GM12873 (cell line): ENCODE results near the gene RBFOX1.

Experiments
- TF ChIP-seq, protein P1 (sequence below): IDR thresholded peaks from 2 replicates; pipeline ENCODE4 v1.5.1; 2012; ENCODE audit warnings: low read depth, mild to moderate bottlenecking, moderate library complexity, low read length, control low read depth; ENCODE audit not compliant: insufficient read depth; ENCODE audit errors: missing control alignments

The RBFOX1 gene

GRCh38 chr16:7748522-7748921, 415.9 kb downstream of the RBFOX1 start:
- TF ChIP-seq, protein P1, sequence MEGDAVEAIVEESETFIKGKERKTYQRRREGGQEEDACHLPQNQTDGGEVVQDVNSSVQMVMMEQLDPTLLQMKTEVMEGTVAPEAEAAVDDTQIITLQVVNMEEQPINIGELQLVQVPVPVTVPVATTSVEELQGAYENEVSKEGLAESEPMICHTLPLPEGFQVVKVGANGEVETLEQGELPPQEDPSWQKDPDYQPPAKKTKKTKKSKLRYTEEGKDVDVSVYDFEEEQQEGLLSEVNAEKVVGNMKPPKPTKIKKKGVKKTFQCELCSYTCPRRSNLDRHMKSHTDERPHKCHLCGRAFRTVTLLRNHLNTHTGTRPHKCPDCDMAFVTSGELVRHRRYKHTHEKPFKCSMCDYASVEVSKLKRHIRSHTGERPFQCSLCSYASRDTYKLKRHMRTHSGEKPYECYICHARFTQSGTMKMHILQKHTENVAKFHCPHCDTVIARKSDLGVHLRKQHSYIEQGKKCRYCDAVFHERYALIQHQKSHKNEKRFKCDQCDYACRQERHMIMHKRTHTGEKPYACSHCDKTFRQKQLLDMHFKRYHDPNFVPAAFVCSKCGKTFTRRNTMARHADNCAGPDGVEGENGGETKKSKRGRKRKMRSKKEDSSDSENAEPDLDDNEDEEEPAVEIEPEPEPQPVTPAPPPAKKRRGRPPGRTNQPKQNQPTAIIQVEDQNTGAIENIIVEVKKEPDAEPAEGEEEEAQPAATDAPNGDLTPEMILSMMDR, result no peak

DNA sequence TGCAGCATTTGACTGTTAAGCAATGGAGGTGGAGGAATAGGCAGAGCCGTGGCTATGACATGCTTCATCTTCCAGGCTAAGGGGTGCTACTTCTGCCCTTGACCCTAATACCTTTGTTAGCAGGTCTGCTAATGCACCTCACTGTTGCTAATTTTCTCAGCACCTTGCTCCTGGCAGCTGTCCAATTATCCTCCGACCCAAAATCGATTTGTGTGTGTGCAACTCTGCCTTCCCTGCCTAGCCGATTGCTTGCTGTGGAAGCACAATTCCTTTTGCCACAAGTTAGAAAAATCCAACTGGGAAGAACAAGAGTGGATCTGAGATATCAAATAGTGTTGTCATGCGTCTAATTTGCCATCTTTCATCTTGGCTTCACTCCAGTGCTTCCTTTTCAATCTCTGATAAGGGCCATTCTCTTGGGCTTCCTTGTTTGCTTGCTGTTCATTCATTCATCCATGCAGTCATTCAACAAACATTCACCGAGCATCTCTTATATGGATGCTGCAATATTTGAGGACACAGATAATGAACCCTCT, 422.8 kb downstream of the RBFOX1 start:
- TF ChIP-seq, protein P1, result no peak
